ENCODE results near the gene CFAP70. TPM values are rescaled to one million over a fixed set of nuclear protein-coding genes. Genes with fewer than 3 reads are reported as not detected.

CFAP70 gene
- total RNA-seq, 1 experiment from 2014 or later: 0.73 TPM

GRCh38 chr10:73404690-73405089 lies 46.0 kb upstream of the CFAP70 start:
- ChIA-PET POLR2A (ENCODE audit: unreplicated experiment) (no interaction called here), CTCF (no interaction called here)
- TF ChIP-seq EZH2 (IDR thresholded peaks at IDR 0.05; ENCODE audit: low read length, unreplicated experiment) (no peak), EZH2phosphoT487 (IDR thresholded peaks at IDR 0.05; ENCODE audit: borderline replicate concordance, low read length) (no peak), CTCF (conservative IDR thresholded peaks at IDR 0.05; ENCODE audit: low read depth, low read length) (no peak)
- Histone ChIP-seq H3K27me3 (ENCODE audit: low read length) (no peaks in the 10 kb centered on the region), H3K4me1 (ENCODE audit: insufficient read depth, low read length) (peaks cover 21% of the 10 kb centered on the region), H4K20me1 (ENCODE audit: low read length) (peaks cover 88% of the 10 kb centered on the region), H3K9ac (ENCODE audit: low read length) (no peak overlapping the region), H3K4me2 (ENCODE audit: low read length) (no peak overlapping the region), H3K36me3 (ENCODE audit: low read depth, low read length) (peaks cover 44% of the 10 kb centered on the region), H3F3A (ENCODE audit: low read length, unreplicated experiment) (no peaks in the 10 kb centered on the region), H2AFZ (ENCODE audit: low read length) (no peak overlapping the region), H3K79me2 (ENCODE audit: low read length) (peaks cover 100% of the 10 kb centered on the region), H3K27ac (ENCODE audit: low read length) (no peak overlapping the region), H3K9me2 (replicated peaks; ENCODE audit: low read length) (no peaks in the 10 kb centered on the region), H3K4me3 (ENCODE audit: low read length) (no peak overlapping the region), H3K9me3 (ENCODE audit: low read length) (no peaks in the 10 kb centered on the region)
- intact Hi-C loops (cut with micrococcal nuclease): no loop called here
- no TSS peak for BruUV-seq (replicated peaks)
- ATAC-seq (no peak), DNase-seq (no peak)

- POLR2A ChIA-PET (ENCODE audit: unreplicated experiment): no interaction called here
Observed at GRCh38 chr10:73401636-73402035, 43.0 kb upstream of the CFAP70 start.

More at GRCh38 chr10:73401636-73402035, 43.0 kb upstream of the CFAP70 start:
- Histone ChIP-seq H3K27ac (ENCODE audit: low read length) (no peak overlapping the region), H3K4me3 (ENCODE audit: low read length) (no peak overlapping the region), H4K20me1 (ENCODE audit: low read length) (peaks cover 78% of the 10 kb centered on the region), H3K4me1 (ENCODE audit: insufficient read depth, low read length) (no peaks in the 10 kb centered on the region), H3K36me3 (ENCODE audit: low read depth, low read length) (peaks cover 57% of the 10 kb centered on the region), H3K79me2 (ENCODE audit: low read length) (peaks cover 97% of the 10 kb centered on the region), H3K9ac (ENCODE audit: low read length) (no peak overlapping the region), H3K9me2 (replicated peaks; ENCODE audit: low read length) (no peaks in the 10 kb centered on the region), H3F3A (ENCODE audit: low read length, unreplicated experiment) (peaks cover 9% of the 10 kb centered on the region), H3K9me3 (ENCODE audit: low read length) (no peaks in the 10 kb centered on the region), H2AFZ (ENCODE audit: low read length) (no peak overlapping the region), H3K4me2 (ENCODE audit: low read length) (no peak overlapping the region), H3K27me3 (ENCODE audit: low read length) (no peaks in the 10 kb centered on the region)
- intact Hi-C loops (cut with micrococcal nuclease): no loop called here
- no TSS peak for BruUV-seq (replicated peaks)
- no peak for ATAC-seq
- CTCF ChIA-PET: interaction anchor here (0.6 kb wide), 1 partner anchor 157 kb away, joined by 8 read pairs; no protein-coding TSS in a partner anchor
- no peak for DNase-seq
- no peak for TF ChIP-seq EZH2 (IDR thresholded peaks at IDR 0.05; ENCODE audit: low read length, unreplicated experiment)
- no peak for TF ChIP-seq CTCF (conservative IDR thresholded peaks at IDR 0.05; ENCODE audit: low read depth, low read length)
- TF ChIP-seq EZH2phosphoT487 (IDR thresholded peaks at IDR 0.05; ENCODE audit: borderline replicate concordance, low read length): no peak
